Activated CD8-positive, alpha-beta memory T cell treated with anti-CD3 and anti-CD28 coated beads, Interleukin-2, amount 50 U/mL, for 1 hour (primary cell): ENCODE measurements around the gene SATB2.

Experiments
- DNase-seq: peaks from one replicate; pipeline ENCODE4 v3.0.0-alpha.2; 2020; ENCODE audit errors: extremely low read depth

Gene SATB2

GRCh38 chr2:199465988-199466691 lies 8.4 kb upstream of the SATB2 start:
- no peak for DNase-seq

- DNase-seq, result no peak
These were observed 7.7 kb upstream of the SATB2 start for GRCh38 chr2:199465390-199465789.

GRCh38 chr2:199464606-199465352 lies 7.0 kb upstream of the SATB2 start:
- no peak for DNase-seq

- no peak for DNase-seq
These were observed 6.2 kb upstream of the SATB2 start for GRCh38 chr2:199463708-199464605.

GRCh38 chr2:199462956-199463692 lies 5.4 kb upstream of the SATB2 start:
- DNase-seq, result no peak

- no peak for DNase-seq
These were observed 4.7 kb upstream of the SATB2 start for GRCh38 chr2:199462347-199462955.

GRCh38 chr2:199461711-199462346 lies 4.1 kb upstream of the SATB2 start:
- no peak for DNase-seq

GRCh38 chr2:199460846-199461710 lies 3.3 kb upstream of the SATB2 start:
- no peak for DNase-seq

- DNase-seq, result no peak
These were observed 2.4 kb upstream of the SATB2 start for GRCh38 chr2:199460101-199460671.

GRCh38 chr2:199459286-199460100 lies 1.8 kb upstream of the SATB2 start:
- DNase-seq, result peak; percentile 18

- DNase-seq, result no peak
These were observed 1.1 kb upstream of the SATB2 start for GRCh38 chr2:199458806-199459285.

- no peak for DNase-seq
These were observed 468 bp upstream of the SATB2 start for GRCh38 chr2:199458009-199458805.

- no peak for DNase-seq
These were observed 1.2 kb downstream of the SATB2 start for GRCh38 chr2:199456383-199457146.

- no peak for DNase-seq
These were observed 2.0 kb downstream of the SATB2 start for GRCh38 chr2:199455545-199456382.

GRCh38 chr2:199455210-199455544 lies 2.6 kb downstream of the SATB2 start:
- no peak for DNase-seq

- no peak for DNase-seq
These were observed 4.8 kb downstream of the SATB2 start for GRCh38 chr2:199452991-199453379.
